ENCODE measurements around the gene IGFBP5. TPM values are rescaled to one million over a fixed set of nuclear protein-coding genes. Genes with fewer than 3 reads are reported as not detected.

The IGFBP5 gene
- total RNA-seq, 4 donors from 2014 or later = 99.5 to 550 (median 279) TPM

GRCh38 chr2:216714376-216714775 lies 19.0 kb upstream of the IGFBP5 start:
- no peaks in the 10 kb centered on the region for H3K27me3 ChIP-seq
- intact Hi-C loops (cut with DNase I; ENCODE audit: low total_unique reads) (no loop called here), in situ Hi-C loops (cut with MboI; ENCODE audit: low sequenced_read_pairs in 4 of 4) (loop anchor here in 1 of 4 donors (25.0 kb wide), 1 partner anchor 448 kb away; no protein-coding TSS in a partner anchor)
- ATAC-seq = no peak
- peak overlapping the region; percentile 33 to 68 (median 51) for H3K27ac ChIP-seq
- H3K4me1 ChIP-seq = peaks cover 13 to 22% of the 10 kb centered on the region in 2 donors
- no peak for TF ChIP-seq POLR2A (IDR thresholded peaks at IDR 0.05)
- no peak for TF ChIP-seq CTCF (IDR thresholded peaks at IDR 0.05 in 4 of 5, conservative IDR thresholded peaks at IDR 0.05 in 1 of 5)
- no peak overlapping the region for H3K4me3 ChIP-seq
- DNase-seq = no peak
- H3K9me3 ChIP-seq = no peaks in the 10 kb centered on the region
- H3K36me3 ChIP-seq = no peaks in the 10 kb centered on the region

GRCh38 chr2:216713691-216714336 lies 18.5 kb upstream of the IGFBP5 start:
- Histone ChIP-seq H3K4me1 (peaks cover 13 to 22% of the 10 kb centered on the region in 2 donors), H3K9me3 (no peaks in the 10 kb centered on the region), H3K27ac (peak overlapping the region; percentile 23 to 68 (median 51)), H3K27me3 (no peaks in the 10 kb centered on the region), H3K36me3 (no peaks in the 10 kb centered on the region), H3K4me3 (no peak overlapping the region)
- intact Hi-C loops (cut with DNase I; ENCODE audit: low total_unique reads) (no loop called here), in situ Hi-C loops (cut with MboI; ENCODE audit: low sequenced_read_pairs in 4 of 4) (loop anchor here in 1 of 4 donors (25.0 kb wide), 1 partner anchor 448 kb away; no protein-coding TSS in a partner anchor)
- peak; percentile 31 to 51 for ATAC-seq
- no peak for TF ChIP-seq POLR2A (IDR thresholded peaks at IDR 0.05)
- TF ChIP-seq CTCF (IDR thresholded peaks at IDR 0.05 in 4 of 5, conservative IDR thresholded peaks at IDR 0.05 in 1 of 5) = no peak
- DNase-seq = no peak

- no peaks in the 10 kb centered on the region for H3K27me3 ChIP-seq
- peak overlapping the region; percentile 42 to 74 (median 64) for H3K27ac ChIP-seq
- ATAC-seq = no peak
- intact Hi-C loops (cut with DNase I; ENCODE audit: low total_unique reads) = no loop called here
- no peaks in the 10 kb centered on the region for H3K9me3 ChIP-seq
- TF ChIP-seq POLR2A (IDR thresholded peaks at IDR 0.05) (no peak), CTCF (IDR thresholded peaks at IDR 0.05 in 4 of 5, conservative IDR thresholded peaks at IDR 0.05 in 1 of 5) (no peak)
- no peaks in the 10 kb centered on the region for H3K36me3 ChIP-seq
- DNase-seq = no peak
- peaks cover 8 to 22% of the 10 kb centered on the region in 2 donors for H3K4me1 ChIP-seq
- no peak overlapping the region for H3K4me3 ChIP-seq
- in situ Hi-C loops (cut with MboI; ENCODE audit: low sequenced_read_pairs in 4 of 4) = loop anchor here in 1 of 4 donors (25.0 kb wide), 1 partner anchor 451 kb away; no protein-coding TSS in a partner anchor
Observed at GRCh38 chr2:216711348-216711747, 16.0 kb upstream of the IGFBP5 start.

GRCh38 chr2:216710551-216711301 lies 15.4 kb upstream of the IGFBP5 start:
- Histone ChIP-seq H3K27ac (peak overlapping the region; percentile 42 to 74 (median 64)), H3K4me3 (no peak overlapping the region), H3K4me1 (peaks cover 5 to 18% of the 10 kb centered on the region in 2 donors), H3K36me3 (no peaks in the 10 kb centered on the region), H3K9me3 (no peaks in the 10 kb centered on the region), H3K27me3 (no peaks in the 10 kb centered on the region)
- intact Hi-C loops (cut with DNase I; ENCODE audit: low total_unique reads) = no loop called here
- DNase-seq = no peak
- ATAC-seq = peak; percentile 28 to 33
- in situ Hi-C loops (cut with MboI; ENCODE audit: low sequenced_read_pairs in 4 of 4) = loop anchor here in 1 of 4 donors (25.0 kb wide), 1 partner anchor 452 kb away; no protein-coding TSS in a partner anchor
- TF ChIP-seq POLR2A (IDR thresholded peaks at IDR 0.05) = no peak
- TF ChIP-seq CTCF (IDR thresholded peaks at IDR 0.05 in 4 of 5, conservative IDR thresholded peaks at IDR 0.05 in 1 of 5) = no peak
